ENCODE results near the gene SLC6A9. TPM values are rescaled to one million over a fixed set of nuclear protein-coding genes. Genes with fewer than 3 reads are reported as not detected.

SLC6A9 gene
- total RNA-seq, 1 experiment from 2014 or later: 0.40 TPM

DNA sequence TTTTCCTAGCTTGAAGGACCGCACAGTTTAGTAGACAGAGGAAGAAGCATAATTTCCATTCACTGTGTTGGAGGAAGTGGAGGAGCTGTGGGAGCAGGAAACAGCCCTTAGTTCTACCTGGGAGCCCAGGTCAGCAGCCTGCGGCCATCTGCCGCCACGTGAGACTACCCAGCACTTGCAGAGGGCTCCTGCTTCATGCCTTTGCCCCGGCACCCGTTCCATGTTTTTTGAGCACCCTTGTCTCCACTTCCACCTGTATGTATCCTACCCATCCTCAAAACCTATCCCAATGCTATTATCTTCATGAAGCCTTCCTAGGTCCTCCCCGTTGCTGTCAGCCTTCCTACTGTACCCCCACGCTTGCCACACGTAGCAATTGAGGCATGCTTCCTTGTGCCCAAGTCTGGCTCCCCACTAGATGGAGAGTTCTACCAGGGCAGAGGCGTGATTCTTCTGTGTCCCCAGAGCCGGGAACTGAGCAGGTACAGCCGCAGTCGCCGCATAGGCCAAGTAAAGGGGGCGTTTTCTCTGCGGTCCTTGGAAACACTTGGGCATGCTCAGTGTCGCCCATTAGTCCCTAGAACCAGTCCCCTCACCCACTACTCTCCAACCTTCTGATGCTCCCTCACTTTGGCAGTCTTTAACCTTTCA is 1.9 kb downstream of the SLC6A9 start:
- DNase-seq (ENCODE audit: low spot score): no peak

DNA sequence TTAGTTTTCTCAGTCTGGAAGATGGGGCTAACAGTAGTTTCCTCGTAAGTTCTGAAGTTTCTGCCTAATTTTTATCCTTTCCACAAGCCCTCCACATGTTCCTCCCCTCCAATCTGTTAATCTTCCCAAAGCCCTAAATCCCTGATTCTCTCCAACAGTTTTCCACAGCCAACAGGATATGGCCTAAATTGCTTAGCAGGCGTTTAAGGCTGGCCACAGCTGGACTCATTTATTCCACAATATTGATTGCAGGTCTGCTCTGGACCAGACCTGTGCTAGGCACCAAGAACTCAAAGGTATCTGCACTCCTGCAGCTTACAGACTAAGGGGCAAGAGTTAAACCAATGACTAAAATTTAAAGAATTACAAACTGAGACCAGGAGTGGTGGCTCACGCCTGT is 3.9 kb downstream of the SLC6A9 start:
- no peak for DNase-seq (ENCODE audit: low spot score)

DNA sequence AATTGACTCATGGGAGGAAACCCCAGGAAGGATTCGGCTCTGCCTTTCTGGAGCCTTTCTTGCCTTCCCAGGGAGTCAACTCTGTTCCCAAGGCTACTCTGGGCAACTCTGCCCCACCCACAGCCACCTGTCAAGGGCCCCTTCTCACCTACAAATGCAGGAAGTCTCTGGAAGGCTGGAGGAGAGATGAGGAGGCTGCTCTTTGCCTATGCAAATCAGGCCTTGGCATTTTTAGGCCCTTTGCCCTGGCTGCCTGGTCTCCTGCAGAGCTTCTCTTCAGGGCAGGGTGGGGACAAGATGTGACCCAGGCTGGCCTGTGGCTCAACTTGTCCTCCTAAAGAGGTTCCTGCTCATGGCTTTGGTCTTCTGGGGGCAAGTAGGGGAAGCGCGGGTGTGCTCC is 5.4 kb downstream of the SLC6A9 start:
- DNase-seq (ENCODE audit: low spot score): no peak

DNA sequence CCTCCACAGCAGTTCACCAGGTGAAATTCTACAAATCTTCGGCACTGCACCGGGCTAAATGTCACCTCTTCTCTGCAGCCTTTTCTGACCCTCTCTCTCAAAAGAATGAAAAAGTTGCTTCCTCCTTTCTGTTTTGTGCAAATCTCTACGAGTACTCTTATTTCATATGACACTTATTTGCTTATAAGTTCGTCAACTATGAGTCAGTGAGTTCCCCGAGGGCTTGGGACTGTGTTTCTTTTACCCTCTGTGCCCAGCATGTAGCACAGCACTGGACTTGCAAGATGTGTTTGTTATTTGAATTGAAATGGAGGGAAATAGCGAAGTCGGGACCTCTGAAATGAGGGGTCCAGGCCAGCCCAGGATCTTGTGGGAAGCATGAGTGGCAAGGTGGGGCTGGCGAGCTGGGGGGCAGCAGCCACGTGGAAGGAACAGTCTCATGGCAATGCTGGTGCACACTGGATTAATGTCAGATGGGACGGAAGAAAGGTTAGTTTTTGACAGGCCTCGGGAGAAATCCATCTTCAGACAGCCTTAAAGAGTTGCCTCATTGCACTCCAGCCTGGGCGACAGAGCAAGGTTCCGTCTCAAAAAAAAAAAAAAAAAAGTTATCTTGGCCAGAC is 6.2 kb downstream of the SLC6A9 start:
- no peak for DNase-seq (ENCODE audit: low spot score)

DNA sequence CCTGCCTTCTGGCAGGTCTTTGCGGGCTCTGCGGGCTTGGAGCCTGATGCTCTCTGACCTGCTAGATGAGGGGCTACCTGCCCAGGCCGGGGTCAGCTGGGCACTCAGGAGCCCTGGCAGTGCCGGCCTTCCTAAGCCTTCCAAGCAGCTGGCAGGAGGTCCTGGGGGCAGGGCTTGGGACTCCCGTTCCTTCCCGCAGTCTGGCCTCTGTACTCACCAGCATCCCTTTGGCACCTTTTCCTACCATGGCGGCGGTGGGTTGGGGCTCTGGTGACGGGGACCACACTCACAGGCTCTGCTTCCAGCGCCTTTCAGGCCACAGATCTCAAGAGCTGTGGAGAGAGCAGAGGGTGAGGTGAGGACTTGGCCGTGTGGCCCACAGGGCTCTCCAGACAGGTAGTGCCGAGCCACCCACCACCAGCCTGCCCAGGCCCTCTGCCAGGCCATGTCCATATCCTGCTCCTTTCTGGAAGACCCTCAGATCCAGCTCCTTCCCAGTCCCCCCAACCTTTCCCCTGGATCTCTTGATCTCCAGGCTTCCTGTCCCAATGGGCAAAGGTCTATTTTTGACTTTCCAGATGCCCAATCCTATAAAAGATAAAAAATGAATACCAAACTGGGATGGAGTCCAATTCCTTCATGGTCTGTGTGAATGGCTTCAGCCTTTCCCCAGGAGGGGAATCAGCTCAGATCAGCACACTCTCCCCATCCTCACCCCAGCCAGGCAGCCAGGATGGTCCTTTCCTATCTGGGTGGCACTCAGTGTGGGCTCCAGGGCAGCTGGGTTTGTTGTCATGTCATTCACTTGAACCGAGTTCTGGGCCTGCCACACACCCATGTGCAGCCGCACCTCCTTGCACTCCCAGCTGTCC is 7.0 kb downstream of the SLC6A9 start:
- no peak for DNase-seq (ENCODE audit: low spot score)

DNA sequence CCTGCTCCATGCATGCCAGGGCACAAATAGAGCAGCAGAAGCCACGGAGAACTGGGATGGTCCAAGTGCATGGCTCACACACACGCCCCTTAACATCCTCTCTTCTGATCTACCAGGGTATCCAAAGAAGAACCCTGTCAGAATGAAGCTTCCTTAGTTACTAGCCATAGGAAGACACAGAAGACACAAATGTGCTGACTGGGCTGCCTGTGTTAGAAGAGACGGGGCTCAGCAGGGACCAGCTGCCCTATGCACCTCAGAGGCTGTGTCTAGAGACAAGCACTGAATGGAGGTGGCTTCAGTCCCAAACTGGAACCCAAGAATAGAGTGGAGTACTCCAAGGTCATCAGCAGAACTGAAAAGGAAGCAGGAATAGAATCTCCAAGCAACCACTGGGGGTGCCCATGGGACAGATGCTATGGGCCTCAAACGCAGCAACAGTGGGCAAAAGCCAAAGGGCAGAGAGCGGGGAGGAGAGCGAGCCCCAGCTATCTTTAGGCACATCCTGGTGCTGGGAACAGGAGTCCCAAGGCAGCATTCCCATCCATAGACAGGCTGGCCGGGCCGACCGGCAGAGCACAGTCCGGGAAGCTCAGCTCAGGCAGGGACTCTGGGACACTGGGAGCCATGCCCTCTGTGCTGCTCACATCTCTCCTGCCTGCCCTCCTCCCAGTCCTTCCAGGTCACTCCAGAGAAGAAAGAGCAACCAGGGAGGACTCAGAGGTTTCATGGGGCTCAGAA is 9.5 kb downstream of the SLC6A9 start:
- no peak for DNase-seq (ENCODE audit: low spot score)

DNA sequence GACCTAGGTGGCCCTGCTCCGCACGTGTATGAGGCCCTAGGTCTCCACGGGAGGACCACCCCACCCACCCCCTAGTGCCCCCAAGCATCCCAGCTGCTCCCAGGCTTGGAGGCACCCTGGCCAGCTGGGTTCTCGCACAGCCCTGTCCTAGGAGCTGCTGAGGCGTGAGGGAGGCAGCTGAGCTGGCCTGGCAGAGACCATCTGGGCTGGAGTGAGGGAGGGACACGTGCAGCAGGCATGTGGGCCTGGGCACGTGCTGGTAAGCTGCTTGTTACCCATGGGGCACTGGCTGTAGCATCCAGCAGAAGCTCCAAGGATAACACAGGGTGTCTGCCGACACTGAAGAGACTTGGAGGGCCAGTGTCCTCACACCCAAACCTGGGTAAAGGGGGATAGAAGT is 10.1 kb downstream of the SLC6A9 start:
- DNase-seq (ENCODE audit: low spot score): no peak

DNA sequence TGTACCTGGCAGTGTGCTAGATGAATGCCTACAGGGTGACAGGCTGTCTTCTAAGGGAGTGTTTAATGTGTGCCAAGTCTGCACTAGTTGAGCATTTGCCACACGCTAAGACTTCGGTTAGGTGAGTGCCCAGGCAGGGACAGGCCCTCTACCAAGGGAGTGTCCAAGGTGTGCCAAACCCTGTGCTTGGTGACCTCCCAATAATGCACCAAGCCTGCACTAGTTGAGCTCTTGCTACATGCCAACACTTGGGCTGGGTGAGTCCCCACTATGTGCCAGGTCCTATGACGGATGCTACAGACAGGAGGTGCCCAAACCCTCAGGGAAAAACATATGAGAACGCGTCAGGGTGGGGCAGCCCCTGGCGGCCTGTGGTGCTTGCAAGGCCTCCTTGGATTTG is 10.8 kb downstream of the SLC6A9 start:
- DNase-seq (ENCODE audit: low spot score): no peak

DNA sequence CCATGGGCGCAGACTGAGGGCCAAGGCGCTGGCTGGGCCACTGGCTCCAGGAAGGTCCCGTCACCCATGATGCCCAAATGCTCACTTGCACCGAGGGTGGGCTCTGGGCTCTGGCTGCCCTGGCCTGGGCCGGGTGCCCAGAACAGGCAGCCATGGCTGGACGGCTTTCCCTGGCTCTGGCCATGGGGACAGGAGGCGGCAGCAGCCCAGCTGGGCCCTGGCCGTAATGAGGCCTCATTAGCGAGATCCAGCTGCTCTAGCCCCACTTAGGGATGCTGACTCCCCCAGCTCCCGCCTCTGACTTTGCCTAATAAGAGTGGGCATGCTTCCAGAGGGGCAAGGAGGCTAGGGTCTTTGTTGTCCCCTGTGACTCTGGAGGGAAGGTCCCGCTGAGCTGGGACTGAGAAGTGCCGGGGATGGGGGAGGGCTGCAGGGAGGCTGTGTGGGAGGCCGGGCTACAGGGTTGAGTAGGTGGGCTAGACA is 11.8 kb downstream of the SLC6A9 start:
- no peak for DNase-seq (ENCODE audit: low spot score)

DNA sequence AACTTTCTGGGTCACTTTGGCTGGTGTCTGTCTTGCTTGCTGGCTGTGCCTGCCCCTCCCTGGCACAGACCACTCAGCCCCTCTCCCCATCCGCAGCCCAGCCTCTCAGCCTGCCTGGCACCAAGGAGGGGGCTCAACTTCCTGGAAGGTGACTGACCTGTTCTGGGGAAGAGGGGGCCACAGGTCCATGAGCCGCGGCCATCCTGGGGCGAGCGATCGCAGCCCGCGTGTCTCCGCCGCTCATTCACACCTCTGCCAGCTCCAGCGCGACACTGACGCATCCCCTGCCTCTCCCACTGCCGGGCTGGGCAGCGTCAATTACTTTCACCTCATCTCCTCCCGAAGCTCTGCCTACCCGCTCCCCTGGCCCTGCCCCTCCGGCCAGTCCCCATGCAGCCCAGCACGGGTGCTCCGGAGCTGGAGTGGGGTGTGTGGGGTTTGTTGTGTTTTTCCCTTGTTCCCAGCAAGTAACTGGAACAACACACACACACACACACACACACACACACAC is 14.3 kb downstream of the SLC6A9 start:
- no peak for DNase-seq (ENCODE audit: low spot score)

DNA sequence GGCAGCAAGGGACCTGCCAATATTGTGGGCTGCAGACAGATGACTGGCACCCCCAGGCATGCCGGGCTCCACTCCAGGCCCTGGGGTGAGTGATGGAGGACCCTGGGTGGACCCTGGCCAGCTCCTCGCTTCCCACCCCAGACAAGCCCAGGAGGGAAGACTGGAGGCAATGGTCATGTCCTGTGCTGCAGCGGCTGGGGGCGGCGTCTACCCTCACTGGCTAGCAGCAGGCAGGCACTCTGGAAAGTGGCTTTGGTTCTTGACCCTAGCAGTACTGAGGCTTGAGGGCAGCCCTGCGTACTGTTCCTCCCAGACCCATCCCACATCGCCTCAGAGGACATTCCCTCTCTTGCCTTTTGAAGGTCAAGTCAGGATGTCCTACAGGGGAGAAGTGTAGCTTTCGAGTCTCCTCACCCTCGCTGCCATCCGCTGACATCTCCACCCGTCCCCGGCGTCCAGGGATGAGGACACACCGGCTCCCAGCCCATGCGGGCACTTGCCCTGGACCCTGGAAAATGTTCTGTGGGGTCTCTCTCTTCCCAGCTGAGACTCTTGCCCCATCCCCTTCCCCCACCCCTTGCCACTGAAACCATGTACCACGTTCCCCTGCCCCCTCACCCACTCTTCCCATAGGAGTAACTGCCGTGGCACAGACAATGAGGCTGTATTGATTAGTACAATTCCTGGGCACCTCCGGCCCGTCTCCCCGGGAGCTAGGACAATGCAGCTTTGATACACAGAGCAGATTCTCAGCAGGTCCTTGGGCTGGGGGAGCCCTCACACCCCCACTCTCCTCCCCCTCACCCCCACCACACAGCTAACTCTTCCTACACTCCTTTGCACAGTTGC is 15.0 kb downstream of the SLC6A9 start:
- DNase-seq (ENCODE audit: low spot score): no peak

DNA sequence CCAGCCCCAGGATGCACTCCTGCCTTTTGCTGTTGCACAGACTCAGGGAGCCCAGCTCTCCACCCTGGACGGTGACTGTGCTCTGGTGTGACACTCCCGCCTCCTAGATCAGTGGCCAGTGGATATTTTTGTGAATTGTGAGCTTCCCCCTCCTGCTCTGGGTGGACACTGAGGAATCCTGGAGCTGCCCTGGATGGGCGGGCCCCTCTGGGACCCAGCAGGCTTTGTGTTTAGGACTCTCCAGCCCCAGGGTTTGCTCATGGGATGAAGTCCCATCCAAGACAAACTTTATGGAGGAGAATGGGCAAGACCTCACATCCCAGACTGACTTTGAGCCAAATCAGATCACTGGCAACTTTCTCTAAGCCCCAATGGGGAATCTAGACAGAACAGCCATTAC is 16.1 kb downstream of the SLC6A9 start:
- no peak for DNase-seq (ENCODE audit: low spot score)

DNA sequence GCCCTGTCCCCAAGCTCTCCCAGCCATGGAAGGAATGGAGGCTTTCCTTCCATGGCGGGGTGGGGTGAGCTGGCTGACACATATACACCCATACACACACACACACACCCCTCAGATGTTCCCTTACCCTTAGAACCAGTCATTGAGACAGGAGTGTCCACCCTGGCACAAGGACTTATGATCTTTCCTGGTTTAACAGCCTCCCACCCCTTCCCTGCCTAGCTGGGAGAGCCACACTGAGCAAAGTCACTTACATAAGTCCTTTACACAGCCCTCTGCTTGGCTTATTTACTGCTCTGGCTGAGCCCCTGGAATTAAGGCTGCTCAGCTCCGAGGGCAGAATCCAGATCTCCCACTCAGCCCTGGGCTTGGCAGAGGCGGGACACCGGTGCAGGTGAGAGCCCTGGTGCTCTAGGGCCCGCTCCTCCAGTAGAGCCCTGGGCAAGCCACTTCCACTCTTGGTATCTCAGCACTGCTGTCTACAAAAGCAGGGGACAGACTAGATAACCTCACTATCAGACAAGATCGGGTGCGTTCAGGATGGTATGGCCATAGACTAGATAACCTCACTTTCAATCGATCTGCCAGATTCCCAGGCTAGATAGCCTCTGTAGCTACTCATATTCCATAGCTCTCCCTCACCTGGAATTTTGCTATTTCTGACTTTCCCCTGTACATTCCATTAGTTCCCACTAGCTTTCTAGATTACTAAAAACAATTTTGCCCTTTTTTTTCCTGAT is 16.7 kb downstream of the SLC6A9 start:
- no peak for DNase-seq (ENCODE audit: low spot score)

DNA sequence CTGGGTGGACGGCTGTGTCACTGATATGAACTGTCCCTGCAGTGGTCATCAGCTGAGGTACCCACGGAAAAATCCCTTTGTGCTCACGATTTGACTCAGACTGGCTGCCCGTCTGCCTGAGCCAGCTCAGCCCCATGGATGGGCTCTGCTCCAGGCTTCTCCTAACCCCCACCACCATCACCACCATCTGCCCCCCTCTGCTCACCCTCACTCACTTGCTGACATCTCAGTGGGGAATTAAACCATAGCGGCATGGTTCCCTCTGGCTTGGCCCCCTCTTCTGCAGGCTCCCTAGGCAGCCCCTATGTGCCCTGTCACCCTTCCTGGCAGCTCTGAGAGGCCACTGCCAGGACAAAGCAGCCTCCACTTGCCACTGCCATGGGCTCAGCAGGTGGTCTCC is 17.3 kb downstream of the SLC6A9 start:
- DNase-seq (ENCODE audit: low spot score): no peak

DNA sequence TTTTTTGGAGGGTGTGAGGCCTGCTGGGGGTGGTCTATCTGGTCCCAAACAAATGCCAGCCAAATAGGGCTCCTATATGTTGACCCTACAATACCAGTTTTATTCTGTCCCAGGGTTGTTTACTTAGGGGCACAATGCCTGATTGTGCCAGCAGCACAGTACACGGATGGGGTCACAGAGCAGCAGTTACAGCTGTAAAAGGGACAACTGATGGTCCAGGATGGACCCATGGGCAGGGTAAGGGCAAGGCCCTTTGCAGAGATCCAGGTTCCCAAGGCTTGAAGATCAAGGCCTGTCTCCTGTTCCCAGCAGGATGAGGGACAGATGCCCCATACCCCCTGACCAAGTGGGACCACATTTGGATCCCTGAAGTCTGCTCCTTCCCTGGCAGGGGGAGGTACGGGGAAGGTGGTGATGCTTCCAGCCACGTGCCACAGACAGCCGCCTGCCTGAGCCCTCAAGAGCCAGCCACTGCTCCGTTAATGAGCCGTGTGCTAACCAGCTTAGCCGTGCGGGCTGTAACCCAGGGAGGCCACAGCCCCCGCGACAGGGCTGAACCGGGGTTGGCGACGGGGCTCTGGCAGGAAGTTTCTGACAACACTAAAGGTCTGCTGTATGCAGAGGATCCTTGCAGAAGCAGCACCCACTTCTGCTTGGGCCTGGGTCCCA is 18.2 kb downstream of the SLC6A9 start:
- DNase-seq (ENCODE audit: low spot score): no peak

DNA sequence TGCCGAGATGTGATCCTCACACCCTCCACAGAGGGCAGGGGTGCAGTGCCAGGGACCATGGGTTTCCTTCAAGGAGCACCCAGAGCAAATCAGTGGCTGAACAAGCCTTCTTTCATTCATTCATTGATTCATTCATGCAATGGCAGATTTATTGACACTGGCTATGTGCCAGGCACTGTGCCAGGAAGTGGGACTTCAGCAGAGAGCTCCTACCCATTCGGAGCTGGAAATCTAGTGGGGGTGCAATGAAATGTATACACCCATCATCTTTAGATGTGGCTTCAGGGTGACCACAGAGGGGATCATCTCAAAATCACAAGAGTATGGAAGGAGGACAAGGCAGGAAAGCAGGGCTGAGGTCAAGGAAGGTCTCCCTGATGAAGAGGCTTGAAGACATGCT is 18.9 kb downstream of the SLC6A9 start:
- DNase-seq (ENCODE audit: low spot score): no peak

DNA sequence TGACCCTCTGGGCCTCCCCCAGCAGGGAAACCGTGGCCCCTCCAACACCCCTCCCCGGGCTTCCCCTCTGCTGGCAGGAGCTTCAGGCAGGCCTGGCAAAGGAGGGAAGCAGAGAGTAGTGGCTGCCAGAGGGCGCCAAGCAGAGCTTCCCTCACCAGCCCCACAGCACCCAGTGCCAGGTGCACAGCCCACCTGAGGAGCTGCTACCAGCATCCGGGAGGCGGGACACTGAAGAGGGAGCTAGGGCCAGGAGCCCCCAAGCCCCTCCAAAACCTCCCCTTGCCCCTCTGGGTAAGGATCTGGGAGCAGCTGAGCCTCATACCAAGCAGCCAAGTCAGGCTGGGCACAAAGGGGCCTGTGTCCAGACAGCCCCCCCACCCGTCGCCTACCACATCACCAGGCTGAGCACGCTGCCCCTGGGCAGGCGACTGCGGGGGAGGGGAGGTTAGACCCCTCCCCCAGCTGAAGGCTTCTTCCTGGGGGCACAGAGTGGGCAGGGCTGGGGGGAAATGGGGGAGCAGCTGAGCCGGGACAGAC is 20.3 kb downstream of the SLC6A9 start:
- no peak for DNase-seq (ENCODE audit: low spot score)

DNA sequence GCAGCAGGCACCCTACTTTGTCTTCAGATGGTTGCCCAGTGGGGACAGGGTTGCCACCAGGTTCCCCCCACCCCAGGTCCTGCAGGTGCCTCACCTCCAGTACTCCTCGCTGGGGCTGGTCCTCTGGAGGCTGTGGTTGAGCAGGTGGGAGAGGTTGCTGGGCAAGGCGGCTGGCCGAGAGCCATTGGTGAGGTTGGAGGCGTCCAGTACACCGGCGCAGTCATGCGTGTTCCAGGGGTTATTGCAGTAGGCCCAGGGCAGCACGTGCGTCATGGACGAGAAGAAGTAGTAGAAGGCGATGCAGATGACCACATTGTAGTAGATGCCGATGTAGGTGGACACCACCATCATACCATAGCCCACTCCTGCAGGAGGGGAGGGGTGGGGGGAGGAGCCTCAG is 23.0 kb downstream of the SLC6A9 start:
- DNase-seq (ENCODE audit: low spot score): no peak

DNA sequence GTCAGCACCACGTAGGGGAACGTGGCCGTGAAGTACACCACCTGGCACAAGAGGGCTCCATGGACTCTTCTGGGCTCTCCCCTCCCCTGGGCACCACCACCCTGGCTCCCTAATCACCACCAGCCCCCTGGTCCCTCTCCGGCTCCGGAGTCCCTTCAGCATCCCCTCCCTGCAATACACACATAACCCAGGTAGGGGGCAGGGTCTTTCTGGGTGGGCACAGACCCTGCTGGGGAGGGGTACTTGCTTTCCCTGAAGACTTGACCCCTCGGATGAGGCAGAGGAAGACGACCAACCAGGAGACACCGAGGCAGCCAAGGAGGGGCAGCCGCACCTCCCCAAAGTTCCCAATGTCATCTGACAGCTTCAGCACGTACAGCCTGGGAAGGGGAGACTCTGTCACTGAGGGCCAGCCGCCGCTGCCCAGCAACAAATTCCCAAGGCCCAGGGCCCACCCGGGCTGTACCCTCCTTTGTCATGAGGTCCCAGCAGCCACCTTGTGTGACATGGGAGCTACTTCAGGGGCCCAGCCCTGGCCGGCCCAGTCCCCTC is 28.6 kb downstream of the SLC6A9 start:
- DNase-seq (ENCODE audit: low spot score): no peak

Data from A172 (cell line).